GM19043 (cell line): Measurements from ENCODE around the gene TTC32.
A peak's percentile ranks its signal among the peaks of the same experiment; 100 is the strongest.
"Not testable (repeated sequence)": the region's sequence is repeated elsewhere in the genome, so short reads cannot be mapped to it uniquely, and the experiment has no call there.

Source experiments
- ATAC-seq: cut with Tn5 transposase; IDR thresholded peaks from one replicate; pipeline ENCODE4 v1.9.1; 2021; ENCODE audit warnings: low read depth; ENCODE audit not compliant: unreplicated experiment

TTC32 gene

DNA sequence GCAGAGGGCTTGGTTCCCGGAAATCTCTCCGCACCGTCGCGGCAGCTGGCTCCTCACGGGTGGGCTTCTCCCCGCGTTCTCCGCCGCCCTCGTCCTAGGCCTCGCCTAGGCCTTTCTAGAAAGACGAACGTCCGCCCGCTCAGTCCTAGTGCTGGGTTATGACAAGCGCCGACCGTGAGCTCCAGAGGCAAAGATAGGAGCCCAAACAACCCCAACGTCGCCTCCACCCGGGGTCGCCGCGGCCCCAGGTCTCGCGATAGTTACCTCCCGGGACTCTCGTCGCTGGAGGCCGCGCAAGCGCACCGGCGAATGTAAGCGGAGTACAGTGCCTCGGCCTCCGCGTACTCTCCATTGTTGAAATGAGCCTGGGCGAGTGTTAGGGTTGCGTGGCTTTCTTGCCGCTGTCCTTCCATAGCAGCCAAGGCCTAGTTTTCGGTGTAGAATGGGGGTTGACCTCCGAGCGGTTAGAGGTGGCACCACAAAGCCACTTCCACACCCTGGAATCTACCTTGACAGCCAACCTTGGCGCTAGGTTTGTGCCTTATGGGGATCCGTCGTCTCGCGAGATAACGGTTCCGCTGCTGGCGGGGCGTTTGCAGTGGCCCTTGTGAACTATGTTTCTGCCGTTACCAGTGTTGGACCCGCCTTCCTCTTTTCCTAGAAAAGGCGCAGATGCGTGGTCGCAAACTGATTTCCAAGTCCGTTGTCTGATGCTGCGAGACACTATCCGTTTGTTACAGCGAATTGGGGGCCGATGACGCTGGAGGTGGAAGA is at the start of gene TTC32:
TTC32 (minus strand) TSS at position 542 of the 774 bp plus-strand sequence; CDS start at position 413, 129 bp downstream.
- peak; percentile 77 for ATAC-seq

DNA sequence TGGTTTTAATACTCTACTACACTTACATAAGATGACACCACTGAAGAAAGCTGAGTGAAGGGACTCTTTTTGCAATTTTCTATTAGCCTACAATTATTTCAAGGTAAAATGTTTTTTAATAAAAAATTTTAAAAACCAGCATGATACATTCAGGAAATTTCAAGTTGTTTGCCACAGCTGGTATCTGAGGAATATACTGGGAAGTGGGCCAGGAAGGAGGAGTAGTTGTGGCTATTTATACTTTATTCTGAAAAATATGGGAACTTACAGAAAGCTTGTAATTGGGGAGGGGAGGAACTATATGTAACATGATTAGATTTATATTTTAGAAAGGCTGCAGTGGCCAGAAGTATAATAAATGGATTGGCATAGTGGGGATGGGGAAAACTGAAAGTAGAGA is 47.3 kb upstream of the TTC32 start:
- no peak for ATAC-seq

DNA sequence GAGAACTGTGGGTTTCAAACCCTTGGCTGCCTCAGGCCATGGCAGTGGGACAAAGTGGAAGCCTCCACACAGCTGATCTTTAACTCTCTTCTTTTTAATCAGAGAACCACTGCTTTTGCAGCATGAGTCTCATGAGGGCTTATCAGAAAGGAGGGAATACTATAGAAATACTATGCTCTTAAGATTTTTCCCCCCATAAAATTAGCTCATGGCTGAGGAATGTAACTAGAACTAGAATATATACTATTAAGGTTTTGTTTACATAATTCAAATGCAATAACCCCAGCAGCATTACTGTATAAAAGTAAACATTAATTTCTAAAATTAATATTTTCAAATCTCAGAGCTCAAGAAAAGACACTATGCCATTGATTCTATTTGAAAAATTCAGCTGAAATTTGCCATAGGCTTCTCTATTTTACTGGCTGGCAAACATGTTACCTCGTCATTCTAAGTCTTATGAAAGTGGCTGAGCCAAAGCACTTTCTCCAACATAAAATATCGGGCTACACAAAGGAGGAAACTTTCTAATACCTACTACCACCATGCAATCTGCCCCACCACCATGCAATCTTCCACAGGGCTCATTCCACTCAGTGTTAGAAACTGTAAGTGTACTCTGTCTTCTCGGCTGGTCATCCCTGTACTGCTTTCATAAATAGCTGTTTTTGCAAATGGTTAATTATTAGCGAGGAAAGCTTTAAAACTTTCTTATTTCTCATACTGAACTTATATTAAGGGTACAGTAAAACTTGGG is 45.6 kb upstream of the TTC32 start:
- ATAC-seq: no peak

DNA sequence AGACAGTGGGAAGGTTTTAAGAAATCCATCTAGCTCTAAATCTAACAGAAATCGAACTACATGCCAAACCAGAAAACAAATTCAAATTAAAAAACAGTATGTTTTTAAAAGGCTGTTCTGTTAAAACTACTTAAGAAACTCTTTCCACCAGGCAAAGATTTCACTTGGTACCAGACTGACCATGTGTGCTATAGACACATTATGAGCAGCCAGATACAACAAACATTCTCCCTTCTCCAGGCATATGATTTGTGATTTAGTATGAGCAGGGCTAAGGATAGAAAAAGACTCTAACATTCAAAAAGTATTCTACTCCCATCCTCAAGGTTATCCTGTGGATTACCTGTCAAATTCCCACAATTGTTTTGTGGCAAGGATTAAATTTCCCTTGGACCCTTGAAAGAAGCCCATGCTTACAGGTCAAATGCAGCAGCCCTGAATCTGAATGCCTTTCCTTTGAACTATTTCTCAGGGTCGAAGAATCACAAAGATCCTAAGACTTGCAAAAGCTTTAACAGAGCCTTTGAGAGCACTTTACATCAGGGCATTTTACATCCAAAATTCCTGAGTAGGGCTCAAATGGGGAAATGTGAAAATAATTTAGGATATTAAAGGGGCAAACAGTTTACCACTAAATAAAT is 42.5 kb upstream of the TTC32 start:
- no peak for ATAC-seq

DNA sequence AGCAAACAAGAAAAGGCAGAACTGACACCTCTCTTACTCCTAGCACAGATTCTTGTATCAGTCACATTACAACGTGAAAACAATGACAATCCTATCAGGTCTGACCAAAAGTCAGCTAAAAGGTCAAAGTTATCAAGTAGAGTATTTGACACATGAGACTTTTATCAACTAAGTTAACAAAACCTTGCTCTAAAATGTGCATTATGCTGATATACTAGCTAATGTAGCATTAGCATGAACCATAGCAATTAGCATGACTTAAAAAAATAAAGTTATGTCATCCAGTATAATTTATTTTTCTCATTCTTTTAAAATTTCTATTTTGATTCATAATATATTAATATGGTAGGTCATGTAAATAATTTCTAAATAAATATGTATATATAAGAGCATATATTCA is 41.4 kb upstream of the TTC32 start:
- ATAC-seq: no peak

DNA sequence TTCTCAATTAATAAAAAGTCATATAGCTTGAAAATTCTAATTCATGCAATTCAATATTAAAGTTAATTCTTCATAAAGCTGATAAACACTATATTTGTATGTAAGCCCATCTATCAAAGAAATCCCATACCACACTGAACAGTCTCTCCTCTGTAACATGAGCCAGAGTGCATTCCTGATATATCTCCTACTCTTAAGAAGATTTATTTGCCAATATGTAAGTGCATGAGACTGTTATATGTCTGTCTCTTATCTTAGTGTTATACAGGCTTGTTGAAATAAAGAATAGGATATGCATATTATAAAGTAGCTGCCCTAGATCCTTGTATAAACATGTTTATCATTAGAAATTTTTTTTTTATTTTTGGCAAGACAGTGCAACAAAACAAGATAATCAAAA is 40.4 kb upstream of the TTC32 start:
- ATAC-seq: no peak

DNA sequence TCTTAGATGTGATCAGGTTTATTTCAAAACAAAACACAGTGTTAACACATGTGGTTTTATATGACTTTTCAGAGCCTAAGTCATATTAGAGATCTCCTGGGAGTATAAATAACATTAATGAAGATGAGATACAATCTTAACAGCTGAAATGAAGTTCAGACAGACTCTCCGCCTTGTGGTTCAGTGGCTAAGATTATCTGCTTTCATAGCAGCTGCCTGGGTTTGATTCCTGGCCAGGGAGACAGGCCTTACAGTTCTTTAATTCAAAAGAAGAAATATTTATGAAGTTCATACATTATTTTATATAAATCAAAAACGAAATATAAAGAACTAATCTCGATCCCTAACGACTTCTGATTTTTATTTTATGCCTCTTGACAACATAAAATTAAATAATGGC is 35.2 kb upstream of the TTC32 start:
- ATAC-seq: no peak

DNA sequence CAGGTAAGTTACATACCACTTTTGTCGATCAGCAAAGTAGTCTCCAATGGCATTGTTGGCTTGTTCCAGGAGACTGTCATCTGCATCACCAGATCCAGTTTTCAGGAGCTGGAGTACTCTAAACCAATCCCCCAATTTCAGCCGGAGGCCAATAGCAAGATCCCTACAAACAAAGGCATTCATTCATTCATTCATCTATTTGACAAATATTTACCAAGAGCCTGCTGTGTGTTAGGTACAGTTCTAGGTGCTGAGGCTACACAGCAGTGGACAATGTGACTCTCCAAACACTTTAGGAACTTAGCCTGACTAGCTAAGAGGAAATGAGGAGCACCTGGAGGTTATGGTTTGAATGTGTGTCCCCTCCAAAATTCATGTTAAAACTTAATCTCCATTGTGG is 34.4 kb upstream of the TTC32 start:
- ATAC-seq: no peak

DNA sequence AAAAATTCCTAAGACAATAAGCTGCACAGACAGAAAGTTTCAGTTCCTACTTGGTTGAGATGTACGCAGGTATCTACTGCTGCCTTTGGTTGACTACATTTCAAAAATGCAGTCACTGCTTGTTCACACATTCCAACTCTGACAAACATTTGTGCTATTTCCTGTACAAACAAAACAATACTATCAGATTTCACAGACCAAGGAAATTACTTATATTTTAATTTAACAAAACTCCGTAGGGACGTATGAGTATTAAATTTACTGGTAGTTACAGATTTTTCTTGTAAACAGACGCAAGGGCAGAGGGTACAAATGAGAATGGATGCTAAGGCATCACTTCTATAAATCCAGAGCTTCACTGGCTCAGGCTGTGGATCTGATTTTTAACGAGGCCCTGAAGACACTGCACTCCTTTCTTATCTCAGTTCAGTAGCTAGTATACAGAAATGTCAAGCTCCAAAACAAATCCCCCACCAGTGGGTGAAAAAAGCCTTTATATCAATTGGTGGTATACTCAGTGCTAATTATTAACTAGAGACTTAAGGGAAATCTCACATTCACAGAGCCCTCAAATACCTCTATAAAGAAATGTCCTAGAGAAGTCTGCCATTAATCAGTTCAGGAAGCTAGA is 31.7 kb upstream of the TTC32 start:
- peak; percentile 95 for ATAC-seq

DNA sequence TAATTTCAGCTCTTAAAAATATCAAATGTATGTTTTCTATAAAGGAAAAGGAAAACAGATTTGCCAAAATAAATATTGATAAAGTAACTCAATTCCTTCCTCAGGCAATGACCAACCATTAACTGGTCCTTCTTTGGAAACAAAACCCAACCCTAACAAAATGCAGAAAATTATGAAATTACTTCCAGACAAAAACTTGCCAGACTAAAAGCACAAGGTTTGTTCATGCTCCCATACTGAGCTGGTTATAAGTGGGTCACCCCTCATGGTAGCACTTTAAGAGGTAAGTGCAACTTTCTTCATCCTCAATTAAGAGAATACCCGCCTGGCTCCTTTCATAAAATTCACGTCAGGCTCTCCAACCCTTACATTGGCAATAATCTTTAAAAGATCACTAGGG is 31.1 kb upstream of the TTC32 start:
- ATAC-seq: peak; percentile 26

DNA sequence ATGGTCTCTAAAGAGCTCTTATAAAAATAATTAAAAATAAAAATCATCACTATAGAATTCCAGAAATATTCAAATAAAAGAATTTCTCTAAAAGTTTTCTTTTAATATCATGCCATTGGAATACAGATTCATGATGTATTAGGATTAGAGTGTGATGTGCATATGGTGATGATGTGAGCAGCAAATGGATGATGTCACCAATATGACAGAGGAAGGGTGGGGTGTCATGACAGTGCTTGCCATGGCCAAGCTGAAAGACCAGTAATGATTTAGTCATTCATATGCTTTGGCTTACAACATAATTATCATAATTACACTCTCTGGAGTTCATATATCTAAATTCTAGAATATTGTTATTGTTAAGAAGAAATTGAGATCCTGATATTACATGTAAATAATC is 27.4 kb upstream of the TTC32 start:
- ATAC-seq: no peak

DNA sequence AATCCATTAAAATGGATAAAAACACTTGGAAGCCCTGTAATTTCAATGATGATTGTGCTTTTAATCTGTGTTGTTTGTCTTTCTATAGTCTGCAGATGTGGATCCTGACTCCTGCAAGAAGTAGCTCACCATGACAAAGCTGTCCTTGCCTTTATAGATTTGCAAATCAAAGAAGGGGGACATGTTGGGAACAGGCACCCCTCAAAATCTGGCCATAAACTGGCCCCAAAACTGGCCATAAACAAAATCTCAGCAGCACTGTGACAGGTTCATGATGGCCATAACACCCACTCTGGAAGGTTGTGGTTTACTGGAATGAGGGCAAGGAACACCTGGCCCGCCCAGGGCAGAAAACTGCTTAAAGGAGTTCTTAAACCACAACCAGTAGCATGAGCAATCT is 26.0 kb upstream of the TTC32 start:
- not testable (repeated sequence) for ATAC-seq

DNA sequence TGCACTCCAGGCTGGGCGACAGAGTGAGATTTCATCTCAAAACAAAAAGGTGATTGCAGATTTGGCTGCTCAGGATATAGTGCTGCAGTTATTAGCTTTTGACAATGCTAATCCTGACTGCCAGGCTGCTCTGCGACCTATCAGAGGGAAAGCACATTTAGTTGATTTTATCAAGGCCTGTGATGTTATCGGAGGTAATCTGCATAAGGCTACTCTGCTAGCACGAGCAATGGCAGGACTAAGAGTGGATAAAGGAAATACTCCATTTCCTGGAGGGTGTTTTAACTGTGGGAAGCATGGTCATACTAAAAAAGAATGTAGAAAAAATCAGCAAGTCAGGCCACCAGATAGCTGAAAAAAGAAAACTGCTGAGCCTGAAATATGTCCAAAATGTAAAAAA is 22.7 kb upstream of the TTC32 start:
- ATAC-seq: not testable (repeated sequence)

DNA sequence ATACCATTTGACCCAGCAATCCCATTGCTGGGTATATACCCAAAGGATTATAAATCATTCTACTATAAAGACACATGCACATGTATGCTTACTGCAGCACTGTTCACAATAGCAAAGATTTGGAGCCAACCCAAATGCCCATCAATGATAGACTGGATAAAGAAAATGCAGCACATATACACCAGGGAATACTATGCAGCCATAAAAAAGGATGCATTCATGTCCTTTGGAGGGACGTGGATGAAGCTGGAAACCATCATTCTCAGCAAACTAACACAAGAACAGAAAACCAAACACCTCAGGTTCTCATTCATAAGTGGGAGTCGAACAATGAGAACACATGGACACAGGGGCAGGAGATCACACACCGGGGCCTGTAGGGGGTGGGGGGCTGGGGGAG is 20.4 kb upstream of the TTC32 start:
- ATAC-seq: not testable (repeated sequence)

DNA sequence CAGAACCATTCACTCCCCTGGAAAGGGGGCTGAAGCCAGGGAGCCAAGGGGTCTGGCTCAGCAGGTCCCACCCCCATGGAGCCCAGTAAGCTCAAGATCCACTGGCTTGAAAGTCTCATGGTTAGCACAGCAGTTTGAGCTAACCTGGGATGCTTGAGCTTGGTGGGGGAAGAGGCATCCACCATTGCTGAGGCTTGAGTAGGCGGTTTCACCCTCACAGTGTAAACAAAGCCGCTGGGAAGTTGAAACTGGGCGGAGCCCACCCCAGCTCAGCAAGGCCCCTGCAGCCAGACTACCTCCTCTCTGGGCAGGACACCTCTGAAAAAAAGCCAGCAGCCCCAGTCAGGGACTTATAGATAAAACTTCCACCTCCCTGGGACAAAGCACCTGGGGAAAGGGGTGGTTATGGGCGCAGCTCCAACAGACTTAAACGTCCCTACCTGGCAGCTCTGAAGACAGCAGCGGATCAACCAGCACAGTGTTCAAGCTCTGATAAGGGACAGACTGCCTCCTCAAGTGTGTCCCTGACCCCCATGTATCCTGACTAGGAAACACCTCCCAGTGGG is 14.7 kb upstream of the TTC32 start:
- ATAC-seq: no peak

DNA sequence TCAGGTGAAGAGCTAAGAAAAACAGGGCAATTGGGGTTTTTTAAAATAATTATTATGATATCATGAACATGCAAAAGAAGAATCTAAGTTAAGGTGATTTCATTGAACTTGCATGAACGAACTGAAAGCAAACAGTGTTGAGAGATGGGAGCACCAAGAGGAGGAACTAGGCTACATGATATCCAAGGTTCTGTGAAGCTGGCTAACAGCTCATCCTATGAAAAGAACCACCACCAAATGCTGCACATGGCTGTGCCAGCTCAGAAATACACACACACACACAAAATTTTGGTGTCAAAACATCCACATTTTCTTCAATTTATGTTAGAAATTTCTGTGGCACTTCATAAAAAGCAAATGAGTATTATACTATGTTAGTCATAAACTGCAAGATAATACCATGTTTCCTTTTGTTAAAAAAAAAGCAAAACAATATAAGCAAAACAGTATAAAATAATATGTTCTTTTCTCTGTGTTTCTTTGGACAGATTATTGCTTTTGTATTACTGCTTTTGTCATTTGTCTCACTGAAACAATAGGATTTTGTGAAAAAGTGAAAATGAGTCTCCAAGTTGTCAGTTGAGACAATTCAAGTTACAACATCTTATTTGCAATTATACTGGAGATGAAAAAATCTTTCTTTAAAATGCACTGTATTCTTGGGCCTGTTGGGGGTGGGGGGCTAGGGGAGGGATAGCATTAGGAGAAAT is 12.6 kb upstream of the TTC32 start:
- ATAC-seq: no peak

DNA sequence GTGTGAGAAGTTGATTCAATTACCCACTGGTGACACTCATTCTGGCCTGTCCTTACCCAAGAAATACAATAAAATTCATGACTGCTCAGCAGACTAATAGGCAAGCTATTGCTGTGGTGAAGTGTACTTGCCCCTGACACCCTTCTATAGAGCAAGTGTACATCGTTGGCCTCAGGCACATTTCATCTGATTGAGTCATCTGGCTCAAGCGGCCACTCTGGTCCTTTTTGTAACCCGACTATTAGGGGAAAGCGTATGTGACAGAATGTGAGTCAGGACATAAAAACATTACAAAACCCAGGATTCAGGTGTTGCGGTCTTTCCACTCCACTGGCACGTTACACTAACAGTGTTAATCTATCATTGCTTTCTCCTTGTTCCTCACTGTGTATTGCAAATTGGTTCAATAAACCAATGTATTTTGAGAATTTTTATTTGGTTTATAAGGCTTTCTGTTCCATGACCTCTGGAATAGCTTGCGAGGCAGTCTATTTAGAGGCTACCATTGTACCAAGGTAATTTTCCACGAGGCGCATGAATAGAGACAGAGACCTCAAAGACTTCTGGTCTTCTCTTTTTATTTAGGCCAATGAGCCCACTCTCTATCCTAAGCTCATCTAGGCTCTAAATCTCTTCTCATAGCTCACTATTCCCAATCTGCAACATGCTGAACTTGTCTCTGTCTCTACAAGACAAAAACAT is 10.2 kb upstream of the TTC32 start:
- no peak for ATAC-seq

DNA sequence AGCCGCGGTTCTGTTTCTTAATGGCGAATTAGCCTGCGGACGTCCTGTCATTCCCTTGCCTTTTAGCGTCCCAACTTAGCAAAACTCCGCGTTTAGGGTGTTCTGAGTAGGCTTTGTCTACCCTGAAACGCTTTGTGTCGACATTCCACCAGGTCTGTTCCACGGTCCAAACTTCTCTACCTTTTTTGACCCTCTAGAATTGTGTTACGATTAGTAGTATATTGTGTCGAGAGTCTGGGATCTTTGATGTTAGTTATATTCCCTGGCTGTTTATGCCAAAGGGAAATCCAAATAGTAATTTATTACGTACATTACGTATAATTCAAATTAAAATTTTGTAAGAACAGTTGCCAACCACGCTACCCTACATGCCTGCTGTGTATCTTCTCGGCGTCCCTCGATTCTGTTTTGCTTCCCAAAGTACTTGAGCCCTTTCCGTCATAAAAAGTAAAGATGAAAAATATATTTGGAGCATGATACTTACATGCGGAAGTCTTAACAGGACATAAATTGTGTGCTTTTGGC is 495 bp upstream of the TTC32 start:
- peak; percentile 1 for ATAC-seq

DNA sequence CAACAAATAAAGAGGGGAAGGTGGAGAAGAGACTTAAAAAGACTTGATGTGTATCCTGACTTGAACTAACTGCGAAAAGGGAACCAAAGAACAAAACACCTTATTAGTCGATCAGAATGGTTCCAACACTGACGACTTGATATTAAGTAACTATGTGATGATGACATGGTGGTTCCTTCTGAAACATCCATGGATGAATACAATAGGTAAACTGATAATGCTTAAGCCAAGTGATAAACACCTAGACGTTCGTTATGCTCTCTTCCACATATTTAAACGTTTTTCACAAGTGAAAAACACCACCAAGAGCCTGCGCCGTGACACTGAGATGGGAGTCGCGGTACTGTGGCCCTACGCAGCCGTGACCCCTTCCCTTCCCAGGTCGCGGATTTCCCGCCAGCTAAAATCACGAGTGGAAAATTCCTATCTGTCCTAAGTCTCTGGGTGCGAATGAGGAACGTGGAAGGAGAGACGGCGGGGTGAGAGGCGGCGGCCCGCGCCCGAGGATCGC is 797 bp downstream of the TTC32 start:
- peak; percentile 1 for ATAC-seq
